T-helper 2 cell treated with Interferon-gamma antibody and Interleukin-4, amounts not matched to agents 5 μg/mL and 100 μg/mL, for 36 hours (primary cell): ENCODE results near the gene FOXN1.
"Not testable (repeated sequence)": the region's sequence is repeated elsewhere in the genome, so short reads cannot be mapped to it uniquely, and the experiment has no call there.

Source experiments
- DNase-seq: peaks from one replicate; pipeline ENCODE4 v3.0.0; 2021; ENCODE audit warnings: low spot score
- H3K27ac Mint-ChIP-seq: one replicate; pipeline ENCODE4 v1.8.0; 2021; ENCODE audit warnings: mild to moderate bottlenecking, mixed read lengths
- H3K27me3 Mint-ChIP-seq: one replicate; pipeline ENCODE4 v1.8.0; 2021; ENCODE audit warnings: low read depth, mixed read lengths
- H3K36me3 Mint-ChIP-seq: one replicate; pipeline ENCODE4 v1.8.0; 2021; ENCODE audit warnings: low read depth, mixed read lengths
- H3K4me1 Mint-ChIP-seq: one replicate; pipeline ENCODE4 v1.8.0; 2021; ENCODE audit warnings: low read depth, mixed read lengths
- H3K4me3 Mint-ChIP-seq: one replicate; pipeline ENCODE4 v1.8.0; 2022; ENCODE audit warnings: mild to moderate bottlenecking, moderate library complexity, mixed read lengths
- H3K9me3 Mint-ChIP-seq: one replicate; pipeline ENCODE4 v1.8.0; 2021; ENCODE audit warnings: mixed read lengths

The FOXN1 gene, protein sequence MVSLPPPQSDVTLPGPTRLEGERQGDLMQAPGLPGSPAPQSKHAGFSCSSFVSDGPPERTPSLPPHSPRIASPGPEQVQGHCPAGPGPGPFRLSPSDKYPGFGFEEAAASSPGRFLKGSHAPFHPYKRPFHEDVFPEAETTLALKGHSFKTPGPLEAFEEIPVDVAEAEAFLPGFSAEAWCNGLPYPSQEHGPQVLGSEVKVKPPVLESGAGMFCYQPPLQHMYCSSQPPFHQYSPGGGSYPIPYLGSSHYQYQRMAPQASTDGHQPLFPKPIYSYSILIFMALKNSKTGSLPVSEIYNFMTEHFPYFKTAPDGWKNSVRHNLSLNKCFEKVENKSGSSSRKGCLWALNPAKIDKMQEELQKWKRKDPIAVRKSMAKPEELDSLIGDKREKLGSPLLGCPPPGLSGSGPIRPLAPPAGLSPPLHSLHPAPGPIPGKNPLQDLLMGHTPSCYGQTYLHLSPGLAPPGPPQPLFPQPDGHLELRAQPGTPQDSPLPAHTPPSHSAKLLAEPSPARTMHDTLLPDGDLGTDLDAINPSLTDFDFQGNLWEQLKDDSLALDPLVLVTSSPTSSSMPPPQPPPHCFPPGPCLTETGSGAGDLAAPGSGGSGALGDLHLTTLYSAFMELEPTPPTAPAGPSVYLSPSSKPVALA

DNA sequence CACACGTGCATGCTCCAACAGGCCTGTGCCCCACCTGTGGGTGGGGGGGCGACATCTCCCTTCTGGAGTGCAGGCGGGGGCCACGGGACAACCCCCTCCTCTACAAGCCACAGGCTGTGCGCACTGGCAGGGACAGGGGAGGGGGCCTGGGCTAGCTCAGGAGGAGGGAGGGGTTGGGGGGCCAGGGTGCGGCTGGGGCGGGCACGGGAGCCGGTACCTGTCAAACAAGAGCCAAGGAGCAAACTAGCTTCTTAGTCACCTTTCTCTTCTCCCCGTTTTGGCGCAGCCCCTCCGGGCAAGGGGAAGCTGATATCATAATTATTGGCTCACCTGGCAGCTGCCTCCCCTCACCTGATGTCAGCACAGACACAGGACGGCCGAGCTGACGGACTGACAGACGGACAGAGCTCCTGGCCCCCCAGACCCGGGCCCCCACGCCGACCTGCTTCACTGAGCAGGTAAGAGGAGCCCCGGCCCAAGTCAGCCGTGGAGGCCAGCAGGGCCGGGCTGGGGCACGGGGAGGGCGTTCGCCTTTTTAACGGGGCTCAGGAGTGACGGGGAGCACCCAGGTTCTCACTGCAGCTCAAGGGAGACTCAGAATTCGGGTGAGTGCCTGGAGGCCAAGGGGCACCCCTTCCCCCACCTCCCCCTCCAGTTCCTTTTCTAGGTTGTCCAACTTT, at the start of gene FOXN1:
Gene FOXN1, plus strand, starts transcription at position 363 of the 680 bp plus-strand sequence. CDS start 17,622 bp downstream, outside the sequence.
- Mint-ChIP-seq H3K27me3 (peaks cover 16% of the 10 kb centered on the region), H3K4me1 (no peaks in the 10 kb centered on the region), H3K9me3 (no peaks in the 10 kb centered on the region), H3K27ac (no peak within 1 kb of the TSS), H3K36me3 (no peaks in the 10 kb centered on the region), H3K4me3 (no peak within 1 kb of the TSS)
- DNase-seq = no peak

DNA sequence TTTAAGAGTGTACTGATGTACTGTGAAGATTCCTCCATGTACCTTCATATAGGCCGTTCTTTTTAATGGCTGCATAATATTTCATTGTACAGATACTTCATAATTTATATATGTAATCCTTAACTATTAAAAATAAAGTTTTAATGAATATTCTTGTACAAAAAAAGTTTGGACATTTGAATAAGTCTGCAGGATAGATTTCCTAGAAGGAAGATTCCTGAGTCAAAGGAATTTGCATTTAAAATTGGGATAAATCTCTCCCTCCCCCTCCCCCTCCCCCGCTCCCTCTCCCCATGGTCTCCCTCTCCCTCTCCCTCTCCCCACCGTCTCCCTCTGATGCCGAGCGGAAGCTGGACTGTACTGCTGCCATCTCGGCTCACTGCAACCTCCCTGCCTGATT, 48.3 kb upstream of the FOXN1 start:
- DNase-seq = no peak
- Mint-ChIP-seq H3K27ac (no peak overlapping the region), H3K4me3 (no peak overlapping the region), H3K36me3 (no peaks in the 10 kb centered on the region), H3K9me3 (no peaks in the 10 kb centered on the region), H3K27me3 (peaks cover 5% of the 10 kb centered on the region), H3K4me1 (peaks cover 1% of the 10 kb centered on the region)

DNA sequence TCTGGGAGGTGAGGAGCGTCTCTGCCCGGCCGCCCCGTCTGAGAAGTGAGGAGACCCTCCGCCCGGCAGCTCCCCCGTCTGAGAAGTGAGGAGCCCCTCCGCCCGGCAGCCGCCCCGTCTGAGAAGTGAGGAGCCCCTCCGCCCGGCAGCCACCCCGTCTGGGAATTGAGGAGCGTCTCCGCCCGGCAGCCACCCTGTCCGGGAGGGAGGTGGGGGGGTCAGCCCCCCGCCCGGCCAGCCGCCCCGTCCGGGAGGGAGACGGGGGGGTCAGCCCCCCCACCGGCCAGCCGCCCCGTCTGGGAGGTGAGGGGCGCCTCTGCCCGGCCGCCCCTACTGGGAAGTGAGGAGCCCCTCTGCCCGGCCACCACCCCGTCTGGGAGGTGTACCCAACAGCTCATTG, 47.3 kb upstream of the FOXN1 start:
- not testable (repeated sequence) for DNase-seq, H3K27me3 Mint-ChIP-seq, H3K9me3 Mint-ChIP-seq, H3K4me3 Mint-ChIP-seq, H3K4me1 Mint-ChIP-seq, H3K27ac Mint-ChIP-seq, H3K36me3 Mint-ChIP-seq

DNA sequence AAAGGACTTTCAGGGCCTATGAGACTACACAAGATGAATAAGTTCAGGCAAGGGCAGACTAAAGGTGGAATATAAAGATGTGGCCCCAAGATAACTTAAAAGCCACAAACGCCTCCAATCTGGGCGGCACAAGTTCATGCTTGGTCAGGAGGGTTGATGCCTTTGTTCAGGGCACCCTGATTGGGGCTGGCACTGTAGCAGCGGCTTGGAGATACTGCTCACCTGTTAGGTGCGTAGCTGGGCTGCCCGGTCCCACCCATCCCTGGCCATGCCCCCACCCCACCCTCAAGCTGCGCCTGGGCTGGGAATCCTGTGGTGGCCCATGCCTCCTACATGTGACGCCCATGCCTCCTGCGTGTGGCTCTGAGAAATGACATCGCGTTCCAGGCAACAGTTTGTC, 45.2 kb upstream of the FOXN1 start:
- H3K27me3 Mint-ChIP-seq = peaks cover 4% of the 10 kb centered on the region
- no peak overlapping the region for H3K27ac Mint-ChIP-seq
- H3K4me3 Mint-ChIP-seq = no peak overlapping the region
- no peak for DNase-seq
- no peaks in the 10 kb centered on the region for H3K9me3 Mint-ChIP-seq
- peaks cover 2% of the 10 kb centered on the region for H3K4me1 Mint-ChIP-seq
- no peaks in the 10 kb centered on the region for H3K36me3 Mint-ChIP-seq

DNA sequence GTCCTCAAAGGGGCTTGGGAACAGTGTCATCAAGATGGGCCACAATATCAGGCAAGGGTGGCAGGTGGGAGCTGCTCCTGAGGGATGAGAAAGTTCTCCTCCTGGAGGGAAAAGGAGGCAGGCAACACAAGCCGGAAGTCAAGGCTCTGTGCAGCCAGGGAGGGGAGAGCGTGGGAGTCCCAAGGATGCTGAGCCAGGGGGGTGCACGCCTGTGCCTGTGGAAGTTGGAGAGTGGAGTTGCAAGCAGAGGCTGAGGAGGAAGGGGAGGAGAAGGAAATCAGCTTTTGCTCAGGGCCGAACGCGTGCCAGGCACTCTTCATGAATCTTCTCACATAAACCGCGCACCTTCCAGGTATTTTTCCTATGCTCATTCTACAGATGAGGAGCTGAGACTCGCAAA, 40.1 kb upstream of the FOXN1 start:
- Mint-ChIP-seq H3K4me1 (peaks cover 25% of the 10 kb centered on the region), H3K27ac (no peak overlapping the region), H3K4me3 (no peak overlapping the region), H3K27me3 (peaks cover 4% of the 10 kb centered on the region), H3K36me3 (no peaks in the 10 kb centered on the region), H3K9me3 (no peaks in the 10 kb centered on the region)
- no peak for DNase-seq

DNA sequence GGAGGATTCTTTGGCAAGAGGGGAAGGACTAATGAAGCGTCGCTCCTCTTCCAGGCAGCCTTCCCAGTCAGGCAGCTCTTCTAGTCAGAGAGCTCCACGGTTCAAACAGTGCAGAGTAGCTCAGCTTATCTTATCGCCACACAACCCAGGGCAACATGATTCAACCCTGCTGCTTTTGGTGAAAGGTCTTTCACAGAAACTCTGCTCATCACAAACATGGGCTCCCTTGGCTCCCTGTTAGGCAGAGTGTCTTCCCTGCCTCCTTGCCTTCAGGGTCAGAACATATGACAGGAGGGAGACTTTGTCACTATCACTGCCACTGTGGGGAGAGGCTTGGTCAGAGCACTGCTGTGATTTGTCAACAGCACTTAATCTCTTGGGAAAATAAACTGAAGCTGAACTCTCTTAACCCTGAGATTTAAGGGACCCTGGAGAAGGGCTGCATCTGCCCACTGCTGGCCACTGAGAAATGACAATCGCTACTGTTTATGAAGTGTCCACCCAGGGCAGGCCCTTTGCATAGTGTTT, 39.6 kb upstream of the FOXN1 start:
- no peak overlapping the region for H3K27ac Mint-ChIP-seq
- H3K27me3 Mint-ChIP-seq = peaks cover 4% of the 10 kb centered on the region
- no peaks in the 10 kb centered on the region for H3K36me3 Mint-ChIP-seq
- no peak for DNase-seq
- peaks cover 25% of the 10 kb centered on the region for H3K4me1 Mint-ChIP-seq
- H3K9me3 Mint-ChIP-seq = no peaks in the 10 kb centered on the region
- no peak overlapping the region for H3K4me3 Mint-ChIP-seq

DNA sequence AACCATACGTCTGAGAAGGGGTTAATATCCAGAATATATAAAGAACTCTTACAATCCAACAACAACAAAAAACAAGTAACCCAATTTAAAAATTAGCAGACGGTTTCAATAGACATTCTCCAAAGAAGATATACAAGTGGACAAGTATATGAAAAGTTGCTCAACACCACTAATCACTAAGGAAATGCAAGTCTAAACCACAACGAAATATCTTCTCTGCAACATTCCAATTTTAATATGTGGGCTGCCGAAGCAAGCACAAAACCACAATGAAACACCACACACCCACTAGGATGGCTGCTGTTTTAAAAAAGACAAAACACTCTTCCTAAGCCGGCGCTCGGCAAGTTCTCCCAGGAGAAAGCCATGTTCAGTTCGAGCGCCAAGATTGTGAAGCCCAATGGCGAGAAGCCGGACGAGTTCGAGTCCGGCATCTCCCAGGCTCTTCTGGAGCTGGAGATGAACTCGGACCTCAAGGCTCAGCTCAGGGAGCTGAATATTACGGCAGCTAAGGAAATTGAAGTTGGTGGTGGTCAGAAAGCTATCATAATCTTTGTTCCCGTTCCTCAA, 38.6 kb upstream of the FOXN1 start:
- H3K36me3 Mint-ChIP-seq = no peaks in the 10 kb centered on the region
- H3K9me3 Mint-ChIP-seq = no peaks in the 10 kb centered on the region
- H3K4me3 Mint-ChIP-seq = peak overlapping the region; percentile 4
- no peak overlapping the region for H3K27ac Mint-ChIP-seq
- H3K27me3 Mint-ChIP-seq = peaks cover 4% of the 10 kb centered on the region
- no peak for DNase-seq
- H3K4me1 Mint-ChIP-seq = peaks cover 25% of the 10 kb centered on the region

DNA sequence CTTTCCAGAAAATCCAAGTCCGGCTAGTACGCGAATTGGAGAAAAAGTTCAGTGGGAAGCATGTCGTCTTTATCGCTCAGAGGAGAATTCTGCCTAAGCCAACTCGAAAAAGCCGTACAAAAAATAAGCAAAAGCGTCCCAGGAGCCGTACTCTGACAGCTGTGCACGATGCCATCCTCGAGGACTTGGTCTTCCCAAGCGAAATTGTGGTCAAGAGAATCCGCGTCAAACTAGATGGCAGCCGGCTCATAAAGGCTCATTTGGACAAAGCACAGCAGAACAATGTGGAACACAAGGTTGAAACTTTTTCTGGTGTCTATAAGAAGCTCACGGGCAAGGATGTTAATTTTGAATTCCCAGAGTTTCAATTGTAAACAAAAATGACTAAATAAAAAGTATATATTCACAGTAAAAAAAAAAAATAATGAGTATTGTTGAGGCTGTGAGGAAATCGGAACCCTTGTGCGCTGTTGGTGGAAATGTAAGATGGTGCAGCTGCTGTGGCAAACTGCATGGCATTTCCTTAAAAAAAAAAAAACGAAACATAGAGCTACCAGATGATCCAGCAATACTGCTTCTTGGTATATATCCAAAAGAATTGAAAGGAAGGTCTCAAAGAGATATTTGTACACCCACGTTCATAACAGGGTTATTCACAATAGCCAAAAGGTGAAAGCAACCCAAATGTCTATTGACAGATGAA, 38.0 kb upstream of the FOXN1 start:
- H3K4me3 Mint-ChIP-seq, H3K27ac Mint-ChIP-seq, DNase-seq, H3K9me3 Mint-ChIP-seq, H3K27me3 Mint-ChIP-seq, H3K36me3 Mint-ChIP-seq: not testable (repeated sequence)
- peaks cover 25% of the 10 kb centered on the region for H3K4me1 Mint-ChIP-seq

DNA sequence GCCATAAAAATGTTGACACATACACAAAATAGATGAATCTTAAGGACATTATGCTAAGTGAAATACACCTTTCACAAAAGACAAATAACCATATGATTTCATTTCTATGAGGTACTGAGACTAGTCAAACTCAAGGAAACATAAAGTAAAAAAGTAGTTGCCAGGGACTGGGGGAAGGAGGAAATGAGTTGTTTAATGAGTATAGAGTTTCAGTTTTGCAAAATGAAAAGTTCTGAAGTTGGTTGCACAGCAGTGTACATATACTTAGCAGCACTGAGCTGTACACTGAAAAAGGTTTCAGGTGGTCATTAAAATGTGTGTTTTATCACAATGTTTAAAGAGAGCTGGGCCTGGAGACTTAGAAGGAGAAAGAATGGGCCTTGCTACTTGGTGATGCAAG, 37.4 kb upstream of the FOXN1 start:
- no peaks in the 10 kb centered on the region for H3K36me3 Mint-ChIP-seq
- no peak for DNase-seq
- H3K4me3 Mint-ChIP-seq = no peak overlapping the region
- peak overlapping the region; percentile 44 for H3K27ac Mint-ChIP-seq
- H3K4me1 Mint-ChIP-seq = peaks cover 26% of the 10 kb centered on the region
- H3K27me3 Mint-ChIP-seq = peaks cover under 1% of the 10 kb centered on the region
- no peaks in the 10 kb centered on the region for H3K9me3 Mint-ChIP-seq

DNA sequence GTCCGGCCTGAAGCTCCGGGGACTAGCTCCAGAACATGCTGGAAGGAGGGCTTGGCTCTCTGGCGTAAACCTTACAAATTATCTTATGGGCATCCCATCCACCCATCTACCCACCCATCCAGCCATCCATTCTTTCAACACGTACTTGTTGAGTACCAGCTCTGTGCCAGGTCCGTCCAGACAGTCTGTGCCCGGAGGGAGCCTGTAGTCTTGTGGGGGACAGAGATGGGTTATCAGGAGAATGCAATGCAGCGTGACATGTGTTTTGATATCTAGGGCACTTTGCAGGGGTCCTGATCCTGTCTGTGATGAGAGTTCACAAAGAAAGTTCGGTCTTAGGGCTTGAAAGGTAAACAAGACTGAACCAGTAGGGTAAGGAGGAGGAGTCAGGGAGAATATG, 36.8 kb upstream of the FOXN1 start:
- Mint-ChIP-seq H3K4me3 (no peak overlapping the region), H3K27ac (peak overlapping the region; percentile 38), H3K4me1 (peaks cover 26% of the 10 kb centered on the region), H3K36me3 (no peaks in the 10 kb centered on the region), H3K27me3 (no peaks in the 10 kb centered on the region), H3K9me3 (no peaks in the 10 kb centered on the region)
- DNase-seq = no peak

DNA sequence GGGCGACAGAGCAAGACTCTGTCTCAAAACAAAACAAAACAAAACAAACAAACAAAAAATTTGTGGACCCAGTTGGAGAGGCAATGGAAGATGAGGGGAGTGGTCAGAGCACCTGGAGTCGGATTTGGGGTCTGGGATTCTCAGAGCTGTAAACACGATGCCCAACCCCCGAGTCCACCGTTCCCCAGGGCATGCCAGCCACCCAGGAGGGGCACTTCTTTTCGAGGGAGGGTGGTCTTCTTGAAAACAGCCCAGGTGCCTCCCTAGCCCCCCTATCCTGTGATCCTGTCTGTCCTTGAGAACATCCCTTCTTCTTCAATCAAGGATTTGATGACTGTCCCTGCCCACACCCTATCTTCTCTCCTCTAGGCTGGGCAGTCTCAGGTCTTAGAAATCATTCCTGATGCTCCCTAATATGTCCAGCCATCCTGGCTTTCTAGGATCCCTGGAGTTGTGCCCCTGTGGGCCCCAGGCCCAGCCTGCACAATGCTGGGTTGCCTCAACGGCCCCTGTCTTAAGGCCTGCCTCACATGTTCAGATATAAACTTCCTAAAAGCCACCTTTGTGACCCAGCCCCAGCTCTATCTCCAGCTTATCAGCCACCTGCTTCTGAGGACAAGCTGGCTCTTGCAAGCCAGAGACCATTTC, 35.8 kb upstream of the FOXN1 start:
- H3K4me1 Mint-ChIP-seq = peaks cover 29% of the 10 kb centered on the region
- no peaks in the 10 kb centered on the region for H3K9me3 Mint-ChIP-seq
- no peak overlapping the region for H3K27ac Mint-ChIP-seq
- no peak overlapping the region for H3K4me3 Mint-ChIP-seq
- DNase-seq = no peak
- H3K36me3 Mint-ChIP-seq = no peaks in the 10 kb centered on the region
- no peaks in the 10 kb centered on the region for H3K27me3 Mint-ChIP-seq

DNA sequence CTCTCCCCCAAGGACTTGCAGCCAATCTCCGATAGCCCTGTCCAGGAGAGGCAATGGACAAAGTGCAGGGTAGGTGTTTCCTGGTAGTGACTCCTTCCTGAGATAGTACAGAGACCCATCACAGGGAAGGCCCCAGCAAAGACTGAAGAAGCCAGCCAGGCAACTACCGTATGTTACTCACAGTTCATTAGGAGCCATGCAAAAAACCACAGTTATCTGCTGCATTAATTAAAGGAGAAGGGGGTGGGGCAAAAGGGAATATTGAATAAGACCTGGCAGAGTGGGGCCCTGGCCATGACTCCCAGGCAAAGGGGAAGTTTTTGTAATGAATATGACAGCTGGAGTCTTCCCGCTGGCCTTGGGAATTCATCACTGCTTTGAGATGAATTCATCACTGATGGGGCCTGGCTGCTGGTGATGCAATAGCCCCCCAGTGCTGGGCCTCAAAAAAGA, 35.2 kb upstream of the FOXN1 start:
- Mint-ChIP-seq H3K27ac (no peak overlapping the region), H3K27me3 (no peaks in the 10 kb centered on the region), H3K4me3 (no peak overlapping the region), H3K9me3 (no peaks in the 10 kb centered on the region), H3K4me1 (peaks cover 33% of the 10 kb centered on the region), H3K36me3 (no peaks in the 10 kb centered on the region)
- no peak for DNase-seq
